Activated CD8-positive, alpha-beta T cell treated with anti-CD3 and anti-CD28 coated beads for 36 hours (primary cell): ENCODE data around the gene EPN1. TPM values are rescaled to one million over a fixed set of nuclear protein-coding genes. Genes with fewer than 3 reads are reported as not detected.
A peak's percentile ranks its signal among the peaks of the same experiment; 100 is the strongest.

ENCODE experiments used
- ATAC-seq: fragments of 200-7000 bp; cut with Tn5 transposase; one replicate; pipeline ENCODE4 v1.10.0; 2021; ENCODE audit warnings: mild to moderate bottlenecking, moderate library complexity
- CTCF ChIA-PET: fragments of 350-600 bp; sonication (Branson Sonifier 250); formaldehyde crosslinking; loops from one replicate; lab custom pipeline; 2021; ENCODE audit warnings: antibody characterized with exemption; lab: Charles Lee
- POLR2A ChIA-PET: fragments of 350-600 bp; sonication (Branson Sonifier 250); formaldehyde crosslinking; loops from one replicate; lab custom pipeline; 2021; ENCODE audit warnings: antibody characterized with exemption; lab: Charles Lee
- DNase-seq: peaks from one replicate; pipeline ENCODE4 v3.0.0-alpha.2; 2020
- H3K27ac Mint-ChIP-seq: one replicate; pipeline ENCODE4 v1.8.0; 2021; ENCODE audit warnings: mild to moderate bottlenecking, mixed read lengths
- H3K27me3 Mint-ChIP-seq: one replicate; pipeline ENCODE4 v1.8.0; 2021; ENCODE audit warnings: mixed read lengths
- H3K36me3 Mint-ChIP-seq: one replicate; pipeline ENCODE4 v1.8.0; 2021; ENCODE audit warnings: low read depth, mixed read lengths
- H3K4me1 Mint-ChIP-seq: one replicate; pipeline ENCODE4 v1.8.0; 2021; ENCODE audit warnings: low read depth, mixed read lengths
- H3K4me3 Mint-ChIP-seq: one replicate; pipeline ENCODE4 v1.8.0; 2021; ENCODE audit warnings: mild to moderate bottlenecking, moderate library complexity, mixed read lengths
- H3K9me3 Mint-ChIP-seq: one replicate; pipeline ENCODE4 v1.8.0; 2021; ENCODE audit warnings: mixed read lengths
- CTCF ChIP-seq: fragments of 200-600 bp; IDR thresholded peaks from one replicate; pipeline ENCODE4 v1.8.0; 2022; ENCODE audit warnings: antibody characterized with exemption, mild to moderate bottlenecking
- intact Hi-C: fragments of 100-400 bp; cut with micrococcal nuclease; formaldehyde crosslinking; loops from one replicate; pipeline ENCODE4 v1.10.0; 2022
- total RNA-seq, 2 experiments: library from RNA; stranded (reverse); gene quantifications; one replicate each; pipeline ENCODE4 v1.2.3, GENCODE V29; 2021

The EPN1 gene
- total RNA-seq, 2 experiments from 2014 or later: 36.2 to 37.7 TPM

- intact Hi-C loops: loop anchor here (10.0 kb wide), 1 partner anchor 400 kb away; the partner anchor contains the start of gene PPP6R1
- DNase-seq (peak; percentile 96), ATAC-seq (peak; percentile 48)
- CTCF ChIA-PET: interaction anchor here (0.8 to 3.4 kb wide), 11 partner anchors 10 to 179 kb away, joined by 3 to 45 read pairs (median 7); partner anchors contain the start of genes FIZ1, ZNF524 and ZNF865
- TF ChIP-seq CTCF: no peak
- H3K4me3 Mint-ChIP-seq: peak within 1 kb of the TSS; percentile 98
- H3K27me3 Mint-ChIP-seq: no peaks in the 10 kb centered on the region
- peaks cover 42% of the 10 kb centered on the region for H3K36me3 Mint-ChIP-seq
- H3K9me3 Mint-ChIP-seq: no peaks in the 10 kb centered on the region
- H3K27ac Mint-ChIP-seq: peak within 1 kb of the TSS; percentile 99
- peaks cover 39% of the 10 kb centered on the region for H3K4me1 Mint-ChIP-seq
- POLR2A ChIA-PET: interaction anchor here (0.7 to 1.7 kb wide), 7 partner anchors 10 to 271 kb away, joined by 3 to 11 read pairs (median 4); partner anchors contain the start of genes TMEM238 and ZNF581
Observed at GRCh38 chr19:55654868-55655647, 20.0 kb upstream of the EPN1 start, which contains the start of gene U2AF2. TSS of gene U2AF2 (plus strand) at chr19:55655035. CDS start at chr19:55655105, 70 bp downstream.

DNA sequence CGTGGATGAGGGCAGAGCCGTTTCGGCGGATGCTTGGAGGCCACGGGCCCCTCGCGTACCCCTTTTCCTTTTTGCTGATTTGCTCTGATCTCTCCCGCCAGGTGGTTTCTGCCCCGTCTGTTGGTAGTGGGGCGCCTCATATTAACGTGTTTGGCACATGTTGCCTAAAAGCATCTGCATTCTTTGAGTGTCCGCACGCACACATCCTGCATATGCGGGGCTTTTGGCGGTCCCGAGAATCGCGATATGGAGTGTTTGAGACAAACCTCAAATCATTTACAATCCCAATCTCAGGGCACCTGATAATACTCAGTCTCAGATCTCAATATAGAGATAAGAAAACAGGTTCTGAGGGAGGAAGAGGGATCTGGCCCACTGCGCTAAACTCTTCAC lies 19.4 kb upstream of the EPN1 start:
- ChIA-PET CTCF (interaction anchor here (1.1 to 1.8 kb wide), 4 partner anchors 12 to 24 kb away, joined by 3 to 8 read pairs (median 4); no protein-coding TSS in a partner anchor), POLR2A (interaction anchor here (3.0 to 3.5 kb wide), 2 partner anchors 13 to 18 kb away, joined by 13 to 57 read pairs; no protein-coding TSS in a partner anchor)
- Mint-ChIP-seq H3K4me1 (peaks cover 35% of the 10 kb centered on the region), H3K27me3 (no peaks in the 10 kb centered on the region), H3K4me3 (peak overlapping the region; percentile 98), H3K27ac (peak overlapping the region; percentile 99), H3K36me3 (peaks cover 47% of the 10 kb centered on the region), H3K9me3 (no peaks in the 10 kb centered on the region)
- no peak for TF ChIP-seq CTCF
- ATAC-seq: no peak
- DNase-seq: no peak
- intact Hi-C loops: loop anchor here (10.0 kb wide), 1 partner anchor 401 kb away; the partner anchor contains the start of gene PPP6R1

GRCh38 chr19:55656552-55656951 lies 18.5 kb upstream of the EPN1 start:
- Mint-ChIP-seq H3K4me1 (peaks cover 32% of the 10 kb centered on the region), H3K9me3 (no peaks in the 10 kb centered on the region), H3K27me3 (no peaks in the 10 kb centered on the region), H3K27ac (peak overlapping the region; percentile 99), H3K4me3 (peak overlapping the region; percentile 98), H3K36me3 (peaks cover 51% of the 10 kb centered on the region)
- DNase-seq: no peak
- intact Hi-C loops: loop anchor here (10.0 kb wide), 1 partner anchor 402 kb away; the partner anchor contains the start of gene PPP6R1
- ATAC-seq: no peak
- no peak for TF ChIP-seq CTCF
- ChIA-PET POLR2A (interaction anchor here (0.7 to 3.5 kb wide), 6 partner anchors 12 to 424 kb away, joined by 3 to 57 read pairs (median 5); no protein-coding TSS in a partner anchor), CTCF (interaction anchor here (0.8 to 1.8 kb wide), 7 partner anchors 11 to 153 kb away, joined by 3 to 8 read pairs (median 4); partner anchors contain the start of gene ZNF865)

GRCh38 chr19:55656988-55657747 lies 17.9 kb upstream of the EPN1 start:
- DNase-seq: peak; percentile 46
- Mint-ChIP-seq H3K27me3 (no peaks in the 10 kb centered on the region), H3K9me3 (no peaks in the 10 kb centered on the region), H3K27ac (peak overlapping the region; percentile 99), H3K4me1 (peaks cover 32% of the 10 kb centered on the region), H3K36me3 (peaks cover 53% of the 10 kb centered on the region), H3K4me3 (peak overlapping the region; percentile 98)
- no peak for ATAC-seq
- no peak for TF ChIP-seq CTCF
- ChIA-PET CTCF (interaction anchor here (0.8 to 1.8 kb wide), 7 partner anchors 10 to 153 kb away, joined by 3 to 8 read pairs (median 4); partner anchors contain the start of gene ZNF865), POLR2A (interaction anchor here (0.7 to 3.5 kb wide), 7 partner anchors 10 to 424 kb away, joined by 3 to 57 read pairs (median 6); partner anchors contain the start of gene CCDC106)
- intact Hi-C loops: loop anchor here (10.0 kb wide), 1 partner anchor 402 kb away; the partner anchor contains the start of gene PPP6R1
